Cardiac septum (tissue), 1 donor: Measurements from ENCODE around the gene CD7. TPM values are rescaled to one million over a fixed set of nuclear protein-coding genes. Genes with fewer than 3 reads are reported as not detected.
"Not testable (repeated sequence)": the region's sequence is repeated elsewhere in the genome, so short reads cannot be mapped to it uniquely, and the experiment has no call there.

ENCODE experiments used
- DNase-seq: peaks from one replicate; pipeline ENCODE4 v3.0.0-alpha.2; 2020; ENCODE audit warnings: low spot score
- intact Hi-C: fragments of 100-400 bp; cut with DNase I; formaldehyde crosslinking; loops from one replicate; pipeline ENCODE4 v1.14.0; 2022
- total RNA-seq: library from RNA; stranded (reverse); fragmentation: NEBNext Ultra II Directional; extraction: Animal tissue kit (Norgen Biotek cat#: 25700); gene quantifications from one replicate; pipeline ENCODE4 v1.2.1, GENCODE V29; 2021
- donor health status: DM: no; HTN: no; CAD: no.

The CD7 gene
- total RNA-seq, 1 donor from 2014 or later: 0.62 TPM

- intact Hi-C loops: no loop called here
- DNase-seq: no peak
Observed at GRCh38 chr17:82348434-82348833, 31.0 kb upstream of the CD7 start.

- DNase-seq, intact Hi-C loops: not testable (repeated sequence)
Observed at GRCh38 chr17:82347994-82348393, 30.6 kb upstream of the CD7 start.

GRCh38 chr17:82346342-82347300 lies 29.2 kb upstream of the CD7 start:
- DNase-seq: no peak
- intact Hi-C loops: no loop called here

DNA sequence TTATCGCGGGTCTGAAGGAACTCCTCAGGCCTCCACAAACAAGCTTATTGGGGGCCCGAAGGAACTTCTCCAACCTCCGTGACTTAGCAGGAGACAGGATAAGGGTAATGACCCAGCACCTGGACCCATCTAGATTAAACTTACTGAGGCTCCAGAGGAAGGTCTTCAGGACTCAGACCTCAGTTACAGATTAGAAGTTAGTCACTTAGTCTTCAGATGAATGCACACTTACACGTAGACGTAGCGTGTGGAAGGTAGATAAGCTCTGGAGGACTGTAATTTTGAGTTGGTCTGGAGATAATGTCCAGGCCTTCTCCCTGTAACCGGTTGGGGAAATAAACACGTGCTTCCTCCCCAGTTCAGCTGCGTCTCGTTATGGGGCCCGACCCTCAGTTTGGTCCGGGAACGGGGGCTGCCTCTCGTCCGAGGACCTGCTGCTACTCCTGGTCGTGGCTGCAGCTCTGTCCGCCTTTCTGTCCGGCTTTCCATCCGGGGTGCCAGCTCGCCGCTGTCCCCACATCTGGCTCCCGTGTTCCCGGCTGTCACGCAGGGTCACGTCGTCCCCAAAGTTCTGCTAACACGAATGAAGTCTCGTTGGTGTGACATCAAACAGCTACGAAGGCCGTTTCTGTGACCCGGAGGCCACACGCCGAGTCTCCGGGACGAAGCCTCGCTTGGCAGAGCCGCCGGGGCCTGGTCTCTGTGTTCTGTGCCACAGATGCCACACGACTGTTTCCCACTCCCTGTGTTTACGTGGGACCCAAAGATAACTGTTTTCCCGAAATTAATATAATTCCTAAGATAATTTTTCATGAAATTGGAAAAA lies 28.0 kb upstream of the CD7 start:
- no peak for DNase-seq

DNA sequence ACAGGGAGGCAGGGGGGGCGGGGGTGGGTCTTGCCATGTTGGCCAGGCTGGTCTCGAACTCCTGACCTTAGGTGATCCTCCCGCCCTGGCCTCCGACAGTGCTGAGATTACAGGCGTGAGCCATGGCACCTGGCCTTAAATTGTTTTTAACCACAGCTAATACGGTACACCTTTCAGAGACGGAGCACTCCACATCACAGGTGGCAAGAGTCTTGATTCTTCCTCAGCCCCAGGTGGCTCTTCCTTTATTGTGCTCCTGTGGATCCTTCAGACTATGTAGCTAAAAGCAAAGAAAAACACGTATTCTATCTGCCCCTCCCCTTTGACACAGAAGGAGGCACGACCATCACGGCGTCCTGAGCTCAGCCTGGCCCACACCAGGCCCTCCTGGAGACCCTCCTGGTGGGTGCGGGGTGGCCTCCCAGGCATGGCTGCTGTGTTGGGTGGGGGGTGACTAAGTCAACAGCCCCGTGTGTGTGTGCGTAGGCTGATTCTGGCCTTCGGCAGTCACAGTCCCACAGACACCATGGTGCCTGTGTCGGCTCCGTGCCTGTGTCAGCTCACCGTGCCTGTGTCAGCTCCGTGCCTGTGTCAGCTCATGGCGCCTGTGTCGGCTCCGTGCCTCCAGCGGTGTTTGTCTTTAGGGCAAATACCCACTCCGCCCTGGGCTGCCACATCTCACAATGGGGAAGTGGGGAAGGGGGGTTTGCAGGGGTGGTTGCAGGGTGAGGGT lies 26.9 kb upstream of the CD7 start:
- intact Hi-C loops: no loop called here
- DNase-seq: no peak

More for the DNA sequence above, 28.0 kb upstream of the CD7 start:
- intact Hi-C loops: no loop called here

DNA sequence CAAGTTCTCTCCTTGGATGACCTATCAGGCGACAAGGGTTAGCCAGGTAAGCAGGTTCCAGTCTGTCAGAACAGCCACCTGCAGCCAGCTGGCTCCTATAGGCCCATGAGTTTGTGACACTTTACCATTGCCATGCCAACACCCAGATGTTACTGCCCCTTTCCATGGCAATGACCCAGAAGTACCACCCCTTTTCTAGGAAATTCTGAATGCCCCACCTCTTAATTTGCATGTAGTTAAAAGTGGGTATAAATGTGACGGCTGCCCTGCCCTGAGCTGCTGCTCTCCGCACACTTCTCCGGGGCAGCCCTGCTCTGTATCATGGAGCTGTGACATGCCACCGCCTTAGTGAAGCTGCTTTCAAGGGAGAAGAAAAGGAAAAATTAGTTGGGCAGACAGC lies 26.2 kb upstream of the CD7 start:
- no peak for DNase-seq
- intact Hi-C loops: no loop called here

DNA sequence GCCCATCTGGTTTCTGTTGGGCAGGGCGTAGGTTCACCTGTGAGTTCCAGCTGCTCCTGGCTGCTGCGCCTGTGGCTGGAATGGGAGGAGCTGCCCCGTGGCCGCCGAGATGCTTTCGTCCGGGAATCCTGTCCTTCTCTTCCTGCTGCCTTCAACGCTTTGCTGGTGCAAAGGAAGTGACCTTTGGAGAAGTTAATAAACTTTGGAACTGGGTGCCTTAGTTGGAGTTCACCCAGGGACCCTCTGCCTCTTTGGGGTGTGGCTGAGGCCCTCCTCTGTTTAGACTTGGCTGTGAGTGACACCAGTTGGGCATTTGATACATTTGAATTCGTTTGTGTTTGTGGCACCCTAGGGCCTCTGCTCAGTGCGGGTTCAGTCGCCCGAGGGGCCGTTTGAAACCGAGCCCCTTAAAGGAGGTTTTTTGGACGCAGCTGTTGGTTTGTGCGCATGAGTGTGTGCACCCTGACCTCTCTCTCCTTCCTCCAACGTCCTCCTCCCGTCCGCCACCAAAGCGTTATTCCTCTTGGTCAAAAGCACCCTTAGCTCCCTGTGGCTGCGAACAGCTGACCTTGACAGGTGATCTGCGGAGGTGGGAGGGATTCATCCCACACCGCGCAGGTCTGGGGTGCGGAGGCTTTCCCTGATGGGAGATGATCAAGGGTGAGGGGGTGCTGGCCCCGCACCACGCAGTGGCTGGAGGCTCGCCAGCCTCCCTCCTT lies 25.1 kb upstream of the CD7 start:
- no peak for DNase-seq
- intact Hi-C loops: no loop called here

DNA sequence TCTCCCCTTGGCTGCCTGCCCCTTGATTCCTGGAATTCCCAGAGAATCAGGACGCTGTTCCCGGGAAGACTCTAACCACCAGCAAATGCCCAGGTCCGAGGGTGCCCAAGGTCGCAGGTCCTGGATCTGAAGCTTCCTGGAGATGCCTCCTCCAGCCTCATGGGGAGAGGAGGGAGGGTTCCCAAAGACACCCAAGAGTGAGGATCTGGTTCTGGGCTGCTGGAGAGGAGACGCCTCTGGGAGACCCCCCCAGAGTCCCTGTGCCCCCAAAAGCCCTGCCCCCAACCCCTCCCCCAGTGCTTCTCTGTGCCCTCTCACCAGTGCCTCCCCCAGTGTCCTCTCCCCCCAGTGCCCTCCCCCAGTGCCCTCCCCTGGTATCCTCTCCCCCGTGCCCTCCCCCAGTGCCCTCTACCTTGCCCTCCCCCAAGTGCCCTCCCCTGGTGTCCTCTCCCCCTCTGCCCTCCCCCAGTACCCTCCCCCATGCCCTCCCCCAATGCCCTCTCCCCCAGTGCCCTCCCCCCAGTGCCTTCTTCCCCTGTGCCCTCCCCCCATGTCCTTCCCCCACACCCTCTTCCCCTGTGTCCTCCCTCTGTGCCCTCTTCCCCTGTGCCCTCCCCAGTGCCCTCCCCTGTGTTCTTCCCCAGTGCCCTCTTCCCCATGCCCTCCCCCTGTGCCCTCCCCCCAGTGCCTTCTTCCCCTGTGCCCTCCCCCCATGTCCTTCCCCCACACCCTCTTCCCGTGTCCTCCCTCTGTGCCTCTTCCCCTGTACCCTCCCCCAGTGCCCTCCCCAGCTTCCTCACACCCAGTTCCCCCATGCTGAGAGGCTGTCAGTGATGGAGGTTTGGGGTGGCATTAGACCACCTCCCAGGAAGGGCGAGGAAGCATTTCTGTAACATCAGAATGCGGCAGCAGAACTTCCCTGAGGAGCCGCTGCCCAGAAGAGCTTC lies 22.5 kb upstream of the CD7 start:
- no peak for DNase-seq
- intact Hi-C loops: loop anchor here (5.0 kb wide), 1 partner anchor 252 kb away; no protein-coding TSS in a partner anchor

DNA sequence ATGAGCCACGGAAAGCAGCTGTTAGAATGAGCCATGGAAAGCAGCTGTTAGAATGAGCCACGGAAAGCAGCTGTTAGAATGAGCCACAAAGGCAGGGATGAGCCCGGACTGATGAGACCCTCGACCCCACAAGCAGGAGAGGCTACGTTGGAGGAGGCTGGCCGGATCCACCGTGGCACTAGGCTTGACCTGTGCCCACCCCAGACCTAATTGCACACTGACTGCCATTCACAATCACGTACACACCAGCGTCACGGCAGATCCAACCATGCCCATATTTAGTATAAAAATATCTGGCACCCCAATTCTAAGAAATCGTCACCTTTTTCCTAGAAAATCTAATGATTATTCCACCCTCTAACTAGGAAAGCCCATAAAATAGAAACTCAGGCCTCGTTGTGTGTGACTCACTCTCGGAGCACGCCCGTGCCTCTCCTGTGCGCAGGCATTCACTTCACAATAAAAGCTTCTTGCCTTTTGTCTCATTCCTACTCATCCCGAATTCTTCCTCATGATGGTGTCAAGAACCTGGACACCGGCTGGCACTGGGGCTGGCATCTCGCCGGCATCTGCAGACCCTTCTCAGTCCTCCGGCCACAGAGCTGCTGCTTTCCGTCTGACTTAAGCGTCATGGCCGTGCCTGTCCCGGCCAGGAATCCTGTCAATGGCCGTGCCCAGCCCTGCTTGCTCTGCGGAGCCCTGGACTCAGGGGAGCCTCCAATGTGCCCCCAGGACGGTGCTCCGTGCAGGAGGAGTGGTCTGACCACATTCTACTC lies 21.6 kb upstream of the CD7 start:
- intact Hi-C loops: loop anchor here (5.0 kb wide), 1 partner anchor 253 kb away; no protein-coding TSS in a partner anchor
- no peak for DNase-seq

GRCh38 chr17:82334622-82335394 lies 17.4 kb upstream of the CD7 start:
- DNase-seq: no peak
- intact Hi-C loops: loop anchor here (5.0 kb wide), 1 partner anchor 257 kb away; no protein-coding TSS in a partner anchor

GRCh38 chr17:82334204-82334621 lies 16.8 kb upstream of the CD7 start:
- intact Hi-C loops: no loop called here
- DNase-seq: no peak

GRCh38 chr17:82333279-82334171 lies 16.1 kb upstream of the CD7 start, which contains the start of gene SECTM1:
Gene SECTM1 (minus strand): TSS chr17:82333766. CDS start chr17:82327240, 6,526 bp downstream.
- intact Hi-C loops: no loop called here
- peak; percentile 92 for DNase-seq

- peak; percentile 90 for DNase-seq
- intact Hi-C loops: no loop called here
Observed at GRCh38 chr17:82332669-82333278, 15.4 kb upstream of the CD7 start.

DNA sequence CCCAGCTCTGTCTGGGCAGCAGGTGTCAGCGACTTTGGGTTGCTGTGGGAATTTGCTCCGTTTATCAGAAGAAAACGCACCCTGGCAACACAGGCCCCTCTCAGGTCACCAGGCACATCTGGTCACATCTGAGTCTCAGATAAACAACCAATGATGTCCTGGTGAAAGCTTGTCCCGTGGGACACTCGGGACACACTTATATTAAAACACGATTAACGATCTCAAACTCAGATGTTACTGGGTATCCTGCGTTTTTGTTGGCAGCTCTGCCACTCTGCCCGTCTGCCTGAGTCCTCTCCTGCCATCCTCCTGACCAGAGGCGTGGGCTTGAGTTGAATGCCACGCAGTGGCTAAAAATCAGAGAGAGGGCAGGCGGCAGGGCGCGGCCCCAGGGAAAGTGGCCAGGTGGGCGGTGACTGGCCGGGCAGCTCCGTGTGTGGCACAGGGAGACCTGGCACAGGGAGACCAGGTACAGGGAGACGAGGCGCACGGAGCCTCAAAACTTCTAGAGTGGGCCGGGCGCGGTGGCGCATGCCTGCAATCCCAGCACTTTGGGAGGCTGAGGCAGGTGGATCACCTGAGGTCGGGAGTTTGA lies 14.0 kb upstream of the CD7 start:
- DNase-seq: no peak
- intact Hi-C loops: no loop called here
